Daoy (cell line): ENCODE data around the gene SPATA3. TPM values are rescaled to one million over a fixed set of nuclear protein-coding genes. Genes with fewer than 3 reads are reported as not detected.
"Not testable (repeated sequence)": the region's sequence is repeated elsewhere in the genome, so short reads cannot be mapped to it uniquely, and the experiment has no call there.

Experiments
- DNase-seq: peaks from one replicate; pipeline ENCODE4 v3.0.0-alpha.2; 2015; ENCODE audit warnings: low read depth
- total RNA-seq: library from RNA; depleted of rRNA; stranded (reverse); fragments of >200 nt; shearing (Covaris generic); gene quantifications from 2 replicates; pipeline ENCODE4 v1.2.3, GENCODE V29; 2014; rRNA removed

Gene SPATA3
- total RNA-seq, result not detected in 2 replicates

DNA sequence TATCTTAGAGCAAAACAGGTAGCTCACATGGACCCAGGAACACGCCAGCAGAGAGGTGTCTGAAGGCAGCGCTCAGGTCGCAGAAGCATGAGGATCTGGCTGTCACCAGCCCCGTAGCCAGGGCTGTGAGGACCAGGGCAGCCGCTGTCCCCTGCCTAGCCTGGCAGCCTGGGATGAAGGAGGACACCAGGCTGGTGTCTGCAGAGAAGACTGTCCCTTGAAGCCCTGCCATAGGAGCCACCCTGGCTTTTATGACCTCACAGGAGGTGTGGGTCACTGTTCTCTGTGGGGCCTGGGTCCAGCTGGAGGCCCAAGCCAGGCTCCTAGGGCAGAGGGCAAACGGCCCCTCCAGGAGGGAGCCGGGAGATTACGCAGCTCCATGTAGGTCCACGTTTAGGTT is at the start of gene SPATA3:
TSS of gene SPATA3 (plus strand) at position 301 of the 400 bp plus-strand sequence. CDS start 113 bp downstream, outside the sequence.
- DNase-seq, result no peak

DNA sequence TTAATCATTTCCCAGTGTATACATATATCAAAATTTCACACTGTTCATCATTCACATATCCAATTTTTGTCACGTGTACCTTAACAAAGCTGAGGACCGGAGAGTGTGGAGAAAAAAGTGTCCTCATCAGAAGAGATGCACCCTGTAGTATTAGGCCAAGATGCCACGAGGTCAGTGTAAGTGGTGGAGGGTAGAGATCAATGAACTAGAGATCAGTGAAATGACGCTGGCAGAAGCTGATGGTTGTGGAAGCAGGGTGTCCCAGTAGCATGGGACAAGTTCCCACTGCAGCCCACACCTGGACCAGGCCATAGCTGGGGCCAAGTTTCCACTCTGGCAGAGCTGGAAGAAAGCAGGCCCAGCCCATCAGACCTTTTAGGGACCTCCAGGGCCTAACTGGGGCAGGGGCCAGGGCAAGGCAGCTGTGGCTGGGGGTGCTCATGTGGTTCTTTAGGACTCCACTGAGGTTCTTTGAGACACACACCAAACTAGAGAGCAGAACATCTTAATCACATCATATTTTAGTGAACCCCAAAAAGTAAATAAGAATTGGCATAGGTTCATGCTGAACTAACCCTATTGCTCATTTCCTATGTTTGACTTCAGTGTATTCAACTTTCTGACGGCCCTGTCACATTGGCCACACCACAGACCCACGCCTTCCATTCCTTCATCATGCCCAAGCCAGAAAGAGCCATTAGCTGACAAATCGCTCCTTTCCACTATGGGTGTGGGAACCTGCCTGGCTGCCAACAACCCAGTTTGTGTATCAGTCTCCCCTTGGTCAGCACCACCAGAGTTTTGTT is 49.3 kb upstream of the SPATA3 start:
- DNase-seq, result no peak

DNA sequence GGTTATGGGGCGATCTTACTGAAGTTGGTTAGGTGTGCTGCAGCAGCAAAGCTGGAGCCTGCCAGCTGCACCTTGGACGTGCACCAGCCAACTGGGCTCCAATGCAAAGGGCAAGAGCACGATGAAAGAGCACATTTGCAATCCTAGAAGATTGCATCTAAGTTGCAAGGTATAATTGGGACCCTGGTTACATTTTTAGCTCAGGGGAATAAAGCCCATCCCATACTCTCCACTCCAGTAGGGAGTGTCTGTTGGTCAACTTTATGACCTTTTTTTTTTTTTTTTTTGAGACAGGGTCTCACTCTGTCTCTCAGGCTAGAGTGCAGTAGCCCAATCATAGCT is 48.7 kb upstream of the SPATA3 start:
- no peak for DNase-seq

DNA sequence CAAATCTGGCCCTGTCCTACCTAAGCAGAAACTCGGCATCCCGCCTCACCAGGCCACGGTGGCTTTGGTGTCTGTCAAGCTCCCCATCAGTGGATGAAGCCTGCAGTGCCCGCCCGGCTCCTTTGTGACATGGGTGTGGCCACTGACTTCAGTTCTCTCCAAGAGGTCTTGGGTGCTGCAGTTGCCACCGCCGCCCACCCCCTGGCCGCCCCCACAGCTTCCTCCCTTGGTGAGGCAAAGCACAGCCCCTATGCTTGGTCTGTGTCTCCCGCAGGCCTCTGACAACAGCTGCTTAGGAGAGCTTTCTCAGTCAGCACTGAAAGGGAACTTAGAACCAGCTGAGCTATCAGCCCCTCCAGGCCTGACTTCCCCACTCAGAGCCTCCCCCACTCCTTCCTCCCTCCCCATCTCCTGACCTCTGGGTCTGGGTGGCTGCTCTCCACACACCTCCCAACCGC is 48.0 kb upstream of the SPATA3 start:
- no peak for DNase-seq

DNA sequence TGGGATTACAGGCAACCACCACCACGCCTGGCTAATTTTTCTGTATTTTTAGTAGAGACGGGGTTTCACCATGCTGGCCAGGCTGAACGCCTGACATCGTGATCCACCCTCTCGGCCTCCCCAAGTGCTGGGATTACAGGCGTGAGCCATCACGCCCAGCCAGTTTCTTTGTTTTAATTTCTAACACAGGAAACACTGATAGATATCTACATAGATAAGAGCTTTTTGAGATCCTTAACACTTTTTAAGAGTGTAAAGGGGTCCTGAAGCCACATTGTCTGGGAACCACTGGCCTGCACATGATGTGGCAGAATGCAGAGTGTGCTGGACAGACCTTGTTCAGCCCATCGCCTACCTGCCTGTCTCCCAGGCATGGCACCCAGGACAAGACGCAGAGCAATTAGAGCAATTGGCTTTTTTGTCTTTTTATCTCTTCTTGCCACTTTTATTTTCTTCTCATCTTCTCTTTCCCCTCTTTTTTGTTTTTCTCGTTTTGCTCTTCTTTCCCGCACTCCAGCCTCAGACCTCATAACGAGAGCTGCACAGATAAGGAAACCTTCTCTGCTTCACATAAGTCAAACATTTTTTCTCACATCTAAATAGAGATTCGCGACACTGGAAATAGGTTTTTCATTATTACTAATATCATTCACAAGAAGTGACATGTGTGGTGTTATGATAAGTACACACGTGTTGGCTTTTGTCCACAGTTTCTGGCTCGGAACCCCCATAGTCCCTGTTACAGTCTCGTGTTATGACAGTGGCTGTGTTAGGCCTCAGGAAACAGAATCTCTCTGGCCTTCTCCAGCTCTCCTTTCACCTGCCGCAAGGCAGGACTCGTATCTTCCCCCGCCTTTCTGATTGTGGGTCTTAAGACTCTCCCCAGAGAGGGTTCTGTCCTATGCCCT is 45.7 kb upstream of the SPATA3 start:
- no peak for DNase-seq

DNA sequence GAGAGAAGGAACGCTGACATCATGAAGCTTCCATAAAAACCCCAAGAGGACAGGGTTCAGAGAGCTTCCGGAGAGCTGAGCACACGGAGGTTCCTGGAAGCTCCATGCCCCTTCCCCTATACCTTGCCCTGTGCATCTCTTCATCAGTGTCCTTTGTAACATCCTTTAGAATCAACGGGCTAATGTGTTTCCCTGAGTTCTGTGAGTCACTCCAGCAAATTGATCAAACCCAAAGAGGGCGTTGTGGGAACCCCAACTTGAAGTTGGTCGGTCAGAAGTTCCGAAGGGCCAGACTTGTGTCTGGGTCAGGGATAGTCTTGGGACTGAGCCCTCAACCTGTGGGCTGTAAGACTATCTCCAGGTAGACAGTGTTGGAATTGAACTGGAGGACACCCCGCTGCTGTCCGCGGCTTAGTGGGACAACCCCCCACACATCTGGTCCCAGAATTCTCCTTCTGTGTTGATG is 45.0 kb upstream of the SPATA3 start:
- DNase-seq, result no peak

DNA sequence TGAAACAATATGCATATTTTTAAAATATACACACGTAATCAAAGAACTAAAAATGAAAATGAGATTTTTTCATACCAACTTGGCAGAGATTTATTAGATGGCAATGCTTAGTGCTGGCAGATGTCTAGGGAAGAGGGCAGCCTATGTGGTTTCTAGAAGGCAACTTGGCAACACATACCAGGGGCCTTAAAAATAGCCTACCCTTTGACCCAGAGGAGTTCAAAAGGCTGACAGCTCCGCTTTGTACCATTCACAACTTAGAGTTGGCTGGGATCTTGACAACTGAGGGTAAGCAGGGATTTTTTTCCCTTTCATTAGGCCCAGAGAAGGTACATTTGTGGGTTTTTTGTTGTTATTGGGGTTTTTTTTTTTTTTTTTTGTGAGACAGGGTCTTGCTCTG is 44.5 kb upstream of the SPATA3 start:
- no peak for DNase-seq

DNA sequence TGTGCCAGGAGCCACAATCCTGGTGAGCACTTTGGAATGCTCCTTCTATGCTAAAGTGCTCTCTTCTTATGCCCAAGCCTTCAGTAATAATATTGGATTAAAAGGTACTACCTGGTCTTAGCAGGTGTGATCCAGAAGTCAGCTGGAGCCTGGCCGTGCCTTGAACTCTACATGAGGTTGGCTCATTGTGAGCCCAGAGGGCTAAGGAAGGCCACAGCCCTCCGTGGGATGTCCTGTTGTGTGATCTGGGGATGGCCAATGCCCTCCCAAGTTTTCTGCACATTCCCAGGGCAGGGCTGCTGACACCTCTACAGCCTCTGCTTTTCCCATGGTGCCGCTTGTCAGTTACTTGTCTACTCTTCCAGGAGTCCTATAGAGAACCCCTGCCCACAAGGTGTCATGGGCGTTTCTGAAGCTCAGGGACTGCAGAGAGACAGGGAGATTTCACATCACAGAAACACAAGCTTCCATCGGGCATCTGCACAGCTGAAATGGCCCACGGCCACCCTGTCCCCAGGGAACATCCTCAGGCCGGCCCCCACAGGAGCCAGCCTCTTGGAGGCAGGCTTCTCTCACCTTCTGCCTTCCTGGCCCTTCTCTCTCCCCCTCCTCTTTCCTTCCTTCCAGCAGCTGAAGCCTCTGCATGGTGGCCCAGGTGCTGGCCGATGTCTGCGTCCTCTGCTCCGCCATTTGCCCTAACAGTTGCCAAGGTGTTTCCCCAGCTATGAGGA is 43.5 kb upstream of the SPATA3 start:
- no peak for DNase-seq

DNA sequence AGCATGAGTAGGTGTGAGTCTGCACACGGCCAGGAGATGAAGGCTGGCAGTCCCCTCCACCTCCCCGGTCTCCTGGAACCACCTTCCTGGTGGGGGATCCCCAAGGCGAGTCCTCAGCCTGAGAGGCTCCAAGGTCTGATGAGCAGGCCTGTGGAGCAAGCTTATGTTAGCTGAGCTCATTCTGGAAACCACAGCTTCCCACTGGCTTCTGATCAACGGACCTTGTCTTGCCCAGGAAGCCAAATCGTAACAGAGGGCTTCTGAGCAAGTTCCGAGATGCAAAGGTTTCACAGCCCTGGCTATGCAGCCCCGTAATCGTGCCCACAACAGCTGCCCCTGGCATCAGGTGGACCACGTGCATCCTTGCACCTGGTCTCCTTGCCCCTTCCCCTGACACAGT is 42.1 kb upstream of the SPATA3 start:
- DNase-seq, result no peak

DNA sequence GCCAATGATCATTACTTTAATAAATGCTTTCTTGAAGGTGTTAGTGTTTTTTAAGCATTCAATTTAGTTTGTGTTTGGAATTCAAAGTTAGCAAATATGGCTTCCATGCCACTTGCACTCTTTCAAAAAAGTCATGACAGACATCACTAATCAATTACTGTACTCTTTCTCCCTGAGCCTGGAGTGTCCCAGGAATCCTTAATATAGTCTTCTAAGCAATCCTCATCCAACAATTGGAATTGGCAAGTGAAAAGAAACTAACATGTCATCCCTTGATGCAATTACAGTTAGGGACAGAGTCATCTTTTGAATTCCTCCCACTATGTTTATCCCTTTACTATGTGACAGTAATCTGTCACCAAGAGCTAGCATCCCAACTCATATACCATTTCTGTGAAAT is 41.2 kb upstream of the SPATA3 start:
- no peak for DNase-seq

DNA sequence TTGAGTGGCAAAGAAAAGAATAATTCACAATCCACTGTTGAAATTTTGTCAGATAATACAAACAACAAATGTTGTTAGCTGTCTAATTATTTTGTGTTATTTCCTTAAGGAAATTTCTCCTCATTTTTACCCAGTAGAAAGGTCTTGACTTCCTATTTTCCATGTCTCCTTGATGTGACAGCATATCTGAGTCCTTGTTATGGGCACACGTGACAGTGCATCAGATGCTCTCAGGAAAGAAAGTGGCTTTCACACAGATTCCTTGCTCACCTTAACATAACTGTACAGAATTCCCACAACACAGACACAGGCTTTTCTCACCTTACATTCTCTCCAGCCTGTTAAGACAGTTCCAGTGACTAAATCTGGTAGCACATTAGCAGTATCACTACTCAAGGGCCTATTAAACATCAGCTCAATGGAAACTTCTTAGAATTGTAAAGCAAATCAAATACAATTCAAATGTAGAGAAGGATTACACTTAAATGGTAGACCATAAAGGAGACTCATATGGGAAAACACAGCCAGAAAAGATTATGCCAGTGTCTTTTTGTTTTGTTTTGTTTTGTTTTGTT is 40.7 kb upstream of the SPATA3 start:
- no peak for DNase-seq

DNA sequence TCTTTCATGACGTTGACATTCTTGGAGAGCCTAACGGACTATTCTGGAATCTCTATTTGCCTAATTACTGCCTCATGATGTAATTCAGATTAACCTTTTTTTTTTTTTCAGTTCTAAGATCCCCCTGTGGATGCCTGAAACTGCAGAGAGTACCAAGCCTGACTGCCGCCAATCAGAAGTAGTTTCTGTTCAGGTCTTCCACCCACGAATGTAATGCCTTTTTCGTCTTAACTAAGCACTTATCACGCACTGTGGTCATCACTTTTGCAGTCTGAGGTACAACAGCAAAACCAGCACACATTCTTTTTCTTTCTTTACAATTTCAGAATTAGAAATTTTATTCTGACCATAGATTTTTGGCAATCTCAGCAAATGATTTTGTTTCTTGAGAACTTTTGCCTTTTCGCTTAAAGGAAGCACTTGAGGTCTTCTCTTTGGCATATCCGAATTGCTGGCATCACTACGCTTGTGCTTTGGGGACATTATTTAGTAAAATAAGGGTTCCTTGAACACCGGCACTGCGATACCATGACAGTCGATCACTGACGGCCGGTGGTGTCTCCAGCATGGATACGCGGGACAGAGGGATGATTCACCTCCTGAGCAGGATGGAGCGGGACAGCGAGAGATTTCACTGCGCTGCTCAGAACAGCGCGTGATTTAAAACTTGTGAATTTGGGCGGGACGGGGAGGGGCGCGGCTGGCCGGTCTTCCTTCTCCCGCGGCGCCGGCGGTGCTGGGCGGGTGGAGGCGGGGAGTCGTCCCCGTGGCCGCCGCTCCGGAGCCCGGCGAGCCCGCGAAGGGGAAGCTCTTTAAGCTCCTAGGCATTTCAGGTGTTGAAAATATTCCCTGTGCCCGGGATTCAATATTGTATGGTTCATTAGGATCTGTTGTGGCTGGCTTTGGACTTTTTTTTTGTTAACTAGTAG is 38.8 kb upstream of the SPATA3 start:
- DNase-seq, result peak; percentile 80

DNA sequence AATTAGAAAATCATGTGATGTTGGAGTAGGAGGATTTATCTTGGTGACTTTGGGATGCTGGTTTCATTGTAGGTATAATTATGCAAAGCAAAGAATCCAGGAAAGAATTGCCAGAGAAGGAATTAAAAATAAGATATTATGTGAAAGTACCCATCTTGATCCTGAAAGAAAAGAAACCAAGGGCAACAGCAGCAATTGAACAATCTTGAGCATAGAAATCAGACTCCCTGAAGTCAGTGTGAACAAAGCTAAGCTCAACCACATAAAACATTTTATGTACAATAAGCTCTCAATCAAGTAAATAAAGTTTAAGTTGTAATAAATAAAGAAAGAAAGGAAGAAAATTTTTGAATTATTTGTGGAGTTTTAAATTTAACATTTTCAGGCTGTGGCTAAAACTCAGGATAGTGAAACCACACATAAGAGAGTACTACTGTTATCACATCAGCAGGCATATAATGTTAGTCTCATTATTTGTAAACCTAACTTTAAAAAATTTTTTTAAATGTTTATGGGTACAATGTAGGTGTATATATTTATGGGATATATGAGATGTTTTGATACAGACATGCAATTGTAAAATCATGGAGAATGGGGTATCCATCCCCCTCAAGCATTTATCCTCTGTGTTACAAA is 38.0 kb upstream of the SPATA3 start:
- DNase-seq, result no peak

DNA sequence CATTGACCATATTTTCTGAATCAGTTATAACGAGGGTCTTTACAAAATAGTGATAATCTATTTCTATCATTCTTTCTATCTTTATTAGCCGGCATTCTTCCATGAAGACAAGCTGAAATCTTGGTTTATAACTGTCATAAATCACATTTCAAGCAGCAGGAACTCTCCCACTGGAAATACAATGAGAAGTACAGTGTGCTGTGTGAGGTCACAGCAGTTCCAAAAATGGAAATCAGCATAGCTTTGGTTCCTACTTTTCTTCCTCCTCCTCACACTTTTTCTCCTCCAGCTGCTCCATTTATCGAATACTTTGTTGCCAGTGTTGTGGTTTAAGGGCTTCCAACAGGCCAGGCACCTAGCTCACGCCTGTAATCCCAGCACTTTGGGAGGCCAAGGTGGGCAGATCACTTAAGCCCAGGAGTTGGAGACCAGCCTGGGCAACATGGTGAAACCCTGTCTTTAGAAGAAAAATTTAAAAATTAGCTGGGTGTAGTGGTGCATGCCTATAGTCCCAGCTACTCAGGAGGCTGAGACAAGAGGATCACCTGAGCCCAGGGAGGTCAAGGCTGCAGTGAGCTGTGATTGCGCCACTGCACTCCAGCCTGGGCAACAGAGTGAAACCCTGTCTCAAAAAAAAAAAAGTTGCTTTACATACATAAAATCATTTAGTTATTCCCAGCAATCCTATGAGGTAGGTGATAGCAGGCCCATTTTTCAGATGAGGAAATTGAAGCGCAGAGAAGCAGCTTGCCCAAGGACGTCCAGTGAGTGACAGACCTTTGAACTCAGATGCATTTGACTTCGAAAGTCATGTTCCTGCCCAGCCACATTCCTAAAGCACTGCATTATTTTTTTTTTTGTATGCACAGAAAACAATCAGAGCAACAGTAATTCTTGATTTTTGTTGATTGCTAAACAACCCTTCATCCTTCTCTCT is 36.8 kb upstream of the SPATA3 start:
- no peak for DNase-seq

DNA sequence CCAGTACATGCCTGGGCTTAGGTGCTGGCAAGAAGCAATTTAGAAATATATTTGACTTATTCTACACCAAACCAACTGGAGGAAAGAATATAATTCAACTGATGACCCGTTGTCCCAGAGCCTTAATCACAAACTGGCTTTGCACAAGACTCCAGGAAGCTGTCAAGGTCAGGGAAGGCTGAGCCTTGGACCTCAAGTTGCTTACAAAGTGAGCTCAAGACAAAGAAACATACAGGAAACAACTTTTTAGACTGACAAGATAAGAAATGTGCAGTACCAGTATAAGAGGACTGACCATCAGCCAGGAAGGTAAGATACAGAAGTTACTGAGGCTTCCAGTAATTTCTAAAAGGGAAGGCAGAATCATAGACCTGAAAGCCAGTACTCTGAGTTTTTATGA is 35.9 kb upstream of the SPATA3 start:
- no peak for DNase-seq

DNA sequence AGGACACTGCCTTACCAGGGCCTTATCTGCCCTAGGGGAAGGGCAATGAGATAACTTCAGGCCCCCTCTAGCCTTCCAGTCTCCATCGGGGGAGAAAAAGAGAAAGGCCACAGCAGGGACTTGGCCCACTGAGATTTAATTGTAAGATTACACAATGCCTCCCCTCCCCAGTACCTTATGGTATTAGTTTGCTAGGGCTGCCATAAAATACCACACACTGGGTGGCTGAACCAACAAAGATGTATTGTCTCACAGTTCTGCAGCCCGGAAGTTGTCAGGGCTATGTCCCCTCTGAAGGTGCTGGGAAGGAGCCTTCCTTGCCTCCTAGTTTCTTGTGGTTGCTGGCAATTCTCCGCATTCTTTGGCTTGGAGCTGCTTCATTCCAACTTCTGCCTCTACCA is 34.8 kb upstream of the SPATA3 start:
- DNase-seq, result peak; percentile 29

DNA sequence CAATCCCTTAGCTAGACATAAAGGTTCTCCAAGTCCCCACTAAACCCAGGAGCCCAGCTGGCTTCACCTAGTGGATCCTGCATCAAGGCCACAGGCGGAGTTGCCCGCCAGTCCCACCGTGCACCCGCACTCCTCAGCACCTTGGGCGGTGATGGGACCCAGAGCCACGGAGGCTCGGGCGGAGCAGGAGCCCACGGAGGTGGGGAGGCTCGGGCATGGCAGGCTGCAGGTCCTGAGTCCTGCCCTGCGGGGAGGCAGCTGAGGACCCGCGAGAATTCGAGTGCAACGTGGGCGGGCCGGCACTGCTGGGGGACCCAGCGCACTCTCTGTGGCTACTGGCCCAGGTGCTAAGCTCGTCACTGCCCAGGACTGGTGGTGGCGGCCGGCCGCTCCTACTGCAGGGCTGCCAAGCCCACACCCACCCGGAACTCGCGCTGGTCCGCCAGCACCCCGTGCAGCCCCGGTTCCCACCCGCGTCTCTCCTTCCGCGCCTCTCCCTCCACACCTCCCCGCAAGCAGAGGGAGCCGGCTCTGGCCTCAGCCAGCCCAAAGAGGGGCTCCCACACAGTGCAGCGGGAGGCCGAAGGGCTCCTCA is 31.7 kb upstream of the SPATA3 start:
- DNase-seq, result no peak

DNA sequence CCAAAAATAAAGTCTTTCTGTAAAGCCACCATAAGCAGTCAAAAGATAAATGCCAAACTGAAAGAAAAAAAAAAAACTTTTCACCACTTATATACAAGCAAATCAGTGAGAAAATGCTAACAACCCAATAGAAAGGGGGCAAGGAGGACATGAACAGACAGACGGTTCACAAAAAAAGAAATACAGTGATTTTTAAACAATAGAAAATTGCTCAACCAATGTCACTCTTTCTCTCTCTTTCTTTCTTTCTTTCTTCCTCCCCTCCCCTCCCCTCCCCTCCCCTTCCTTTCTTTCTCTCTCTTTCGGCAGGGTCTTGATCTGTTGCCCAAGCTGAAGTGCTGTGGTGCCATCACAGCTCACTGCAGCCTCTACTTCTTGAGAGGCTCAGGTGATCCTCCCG is 28.8 kb upstream of the SPATA3 start:
- DNase-seq, result no peak

DNA sequence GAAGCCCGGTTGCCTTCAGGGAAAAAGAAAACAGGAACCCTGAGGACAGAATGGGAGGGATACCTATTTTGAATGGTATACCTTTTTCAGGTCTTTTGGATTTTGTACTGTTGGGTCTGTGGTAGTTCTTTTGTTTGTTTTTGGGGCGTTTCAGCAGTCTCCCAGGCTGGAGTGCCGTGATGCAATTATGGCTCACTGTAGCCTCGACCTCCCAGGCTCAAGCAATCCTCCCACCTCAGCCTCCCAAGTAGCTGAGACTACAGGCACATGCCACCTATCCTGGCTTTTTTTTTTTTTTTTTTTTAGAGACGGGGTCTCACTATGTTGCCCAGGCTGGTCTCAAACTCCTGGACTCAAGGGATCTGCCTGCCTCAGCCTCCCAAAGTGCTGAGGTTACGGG is 27.6 kb upstream of the SPATA3 start:
- not testable (repeated sequence) for DNase-seq
